Measurements from ENCODE around the gene PRSS21.

DNA sequence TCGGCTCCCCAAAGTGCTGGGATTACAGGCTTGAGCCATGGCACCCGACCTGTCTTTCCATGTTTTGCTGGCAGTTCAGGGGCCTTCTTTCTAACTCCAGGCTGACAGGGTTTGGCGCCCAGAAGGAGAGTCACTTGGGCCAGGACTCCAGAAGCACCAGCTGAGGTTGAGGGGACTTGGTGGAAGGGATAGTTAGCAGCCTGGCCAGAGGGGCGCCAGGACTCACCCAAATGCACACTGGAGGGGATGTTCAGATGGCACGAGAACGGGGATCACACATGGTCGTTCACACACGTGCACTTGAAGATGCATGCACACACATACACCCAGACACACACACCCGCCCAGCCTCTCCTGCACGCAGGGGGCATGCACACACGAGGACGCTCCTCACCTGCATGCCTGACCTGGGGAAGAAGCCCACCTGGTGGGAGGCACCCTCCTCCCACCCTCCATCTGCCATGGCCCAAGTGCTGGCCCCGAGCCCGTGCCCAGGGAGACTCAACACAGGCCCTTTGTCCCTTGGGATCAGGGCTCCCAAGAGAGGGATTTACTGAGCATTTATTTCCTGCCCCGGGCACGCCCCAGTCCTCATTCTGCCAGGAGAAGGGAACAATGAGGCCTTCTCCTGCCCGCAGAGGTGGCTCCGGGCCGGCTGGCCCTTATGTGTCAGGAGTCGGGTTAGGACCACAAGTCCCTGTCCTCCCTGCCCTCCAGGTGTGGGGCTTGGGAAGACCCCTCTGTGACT, 2.3 kb upstream of the PRSS21 start:
- TF ChIP-seq ZNF384 (IDR thresholded peaks at IDR 0.05) (no peak), BHLHE40 (IDR thresholded peaks at IDR 0.05; ENCODE audit: borderline replicate concordance) (no peak), SP1 (IDR thresholded peaks at IDR 0.05) (no peak), FOXM1 (IDR thresholded peaks at IDR 0.05; ENCODE audit: borderline replicate concordance) (no peak), ELF4 (IDR thresholded peaks at IDR 0.05) (no peak), FOXA1 (IDR thresholded peaks at IDR 0.05) (no peak), TARDBP (IDR thresholded peaks at IDR 0.05) (no peak), ARNT (IDR thresholded peaks at IDR 0.05) (no peak), L3MBTL2 (conservative IDR thresholded peaks at IDR 0.05) (no peak), FOXK2 (IDR thresholded peaks at IDR 0.05) (no peak), HDGF (IDR thresholded peaks at IDR 0.05; ENCODE audit: borderline replicate concordance) (no peak), CTBP1 (IDR thresholded peaks at IDR 0.05; ENCODE audit: borderline replicate concordance) (no peak)
- TF ChIP-seq, protein P1, sequence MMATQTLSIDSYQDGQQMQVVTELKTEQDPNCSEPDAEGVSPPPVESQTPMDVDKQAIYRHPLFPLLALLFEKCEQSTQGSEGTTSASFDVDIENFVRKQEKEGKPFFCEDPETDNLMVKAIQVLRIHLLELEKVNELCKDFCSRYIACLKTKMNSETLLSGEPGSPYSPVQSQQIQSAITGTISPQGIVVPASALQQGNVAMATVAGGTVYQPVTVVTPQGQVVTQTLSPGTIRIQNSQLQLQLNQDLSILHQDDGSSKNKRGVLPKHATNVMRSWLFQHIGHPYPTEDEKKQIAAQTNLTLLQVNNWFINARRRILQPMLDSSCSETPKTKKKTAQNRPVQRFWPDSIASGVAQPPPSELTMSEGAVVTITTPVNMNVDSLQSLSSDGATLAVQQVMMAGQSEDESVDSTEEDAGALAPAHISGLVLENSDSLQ (IDR thresholded peaks at IDR 0.05), result no peak
